ENCODE results near the gene LGALS7. TPM values are rescaled to one million over a fixed set of nuclear protein-coding genes. Genes with fewer than 3 reads are reported as not detected.
"Not testable (repeated sequence)": the region's sequence is repeated elsewhere in the genome, so short reads cannot be mapped to it uniquely, and the experiment has no call there.

Gene LGALS7
- total RNA-seq, 2 experiments from 2014 or later, result not detected

- no TSS peak for BruUV-seq (replicated peaks)
- Histone ChIP-seq H3K4me2 (ENCODE audit: low read length) (no peak overlapping the region; the same call in 1 of the 2 replicates), H2AFZ (ENCODE audit: low read length) (no peak overlapping the region), H3K4me1 (ENCODE audit: insufficient read depth, low read length, poor library complexity, severe bottlenecking) (no peaks in the 10 kb centered on the region), H4K20me1 (ENCODE audit: insufficient read depth, low read length) (no peaks in the 10 kb centered on the region), H3K36me3 (ENCODE audit: insufficient read depth, low read length) (no peaks in the 10 kb centered on the region), H3K27ac (ENCODE audit: low read depth, low read length, poor library complexity, severe bottlenecking) (no peak overlapping the region), H3K79me2 (ENCODE audit: insufficient read depth, low read depth, low read length) (no peaks in the 10 kb centered on the region), H3K4me3 (ENCODE audit: low read depth, low read length, poor library complexity, severe bottlenecking) (no peak overlapping the region), H3K9me3 (ENCODE audit: low read length) (no peaks in the 10 kb centered on the region), H3K9me2 (ENCODE audit: insufficient read depth, low read length) (no peaks in the 10 kb centered on the region)
- DNase-seq (ENCODE audit: low spot score), result no peak
- intact Hi-C loops (cut with micrococcal nuclease; ENCODE audit: unreplicated experiment), result no loop called here
- ChIA-PET CTCF (ENCODE audit: unreplicated experiment) (no interaction called here), POLR2A (no interaction called here)
- TF ChIP-seq CTCF (conservative IDR thresholded peaks at IDR 0.05; ENCODE audit: low read length) (no peak), EZH2phosphoT487 (IDR thresholded peaks at IDR 0.05; ENCODE audit: borderline replicate concordance, low read depth, low read length) (no peak)
These were observed 19.9 kb upstream of the LGALS7 start for GRCh38 chr19:38793177-38793576.

- H3K36me3 ChIP-seq (ENCODE audit: insufficient read depth, low read length), result no peaks in the 10 kb centered on the region
- H4K20me1 ChIP-seq (ENCODE audit: insufficient read depth, low read length), result no peaks in the 10 kb centered on the region
- POLR2A ChIA-PET, result no interaction called here
- no peak overlapping the region for H3K4me3 ChIP-seq (ENCODE audit: low read depth, low read length, poor library complexity, severe bottlenecking)
- TF ChIP-seq CTCF (conservative IDR thresholded peaks at IDR 0.05; ENCODE audit: low read length), result no peak
- no peak for TF ChIP-seq EZH2phosphoT487 (IDR thresholded peaks at IDR 0.05; ENCODE audit: borderline replicate concordance, low read depth, low read length)
- no peak overlapping the region for H2AFZ ChIP-seq (ENCODE audit: low read length)
- DNase-seq (ENCODE audit: low spot score), result no peak
- no peak overlapping the region; the same call in 1 of the 2 replicates for H3K4me2 ChIP-seq (ENCODE audit: low read length)
- H3K79me2 ChIP-seq (ENCODE audit: insufficient read depth, low read depth, low read length), result no peaks in the 10 kb centered on the region
- no peaks in the 10 kb centered on the region for H3K9me2 ChIP-seq (ENCODE audit: insufficient read depth, low read length)
- CTCF ChIA-PET (ENCODE audit: unreplicated experiment), result no interaction called here
- intact Hi-C loops (cut with micrococcal nuclease; ENCODE audit: unreplicated experiment), result no loop called here
- H3K27ac ChIP-seq (ENCODE audit: low read depth, low read length, poor library complexity, severe bottlenecking), result no peak overlapping the region
- H3K9me3 ChIP-seq (ENCODE audit: low read length), result no peaks in the 10 kb centered on the region
- no TSS peak for BruUV-seq (replicated peaks)
- H3K4me1 ChIP-seq (ENCODE audit: insufficient read depth, low read length, poor library complexity, severe bottlenecking), result no peaks in the 10 kb centered on the region
These were observed 19.2 kb upstream of the LGALS7 start for GRCh38 chr19:38792250-38793111.

GRCh38 chr19:38791451-38792064, 18.2 kb upstream of the LGALS7 start:
- CTCF ChIA-PET (ENCODE audit: unreplicated experiment); H3K4me2 ChIP-seq (ENCODE audit: low read length); POLR2A ChIA-PET; H4K20me1 ChIP-seq (ENCODE audit: insufficient read depth, low read length); DNase-seq (ENCODE audit: low spot score); H3K27ac ChIP-seq (ENCODE audit: low read depth, low read length, poor library complexity, severe bottlenecking); H3K9me3 ChIP-seq (ENCODE audit: low read length); H3K9me2 ChIP-seq (ENCODE audit: insufficient read depth, low read length); H3K36me3 ChIP-seq (ENCODE audit: insufficient read depth, low read length); intact Hi-C loops (cut with micrococcal nuclease; ENCODE audit: unreplicated experiment); H2AFZ ChIP-seq (ENCODE audit: low read length); H3K4me3 ChIP-seq (ENCODE audit: low read depth, low read length, poor library complexity, severe bottlenecking); H3K79me2 ChIP-seq (ENCODE audit: insufficient read depth, low read depth, low read length); BruUV-seq (replicated peaks); H3K4me1 ChIP-seq (ENCODE audit: insufficient read depth, low read length, poor library complexity, severe bottlenecking): not testable (repeated sequence)

- H3K9me2 ChIP-seq (ENCODE audit: insufficient read depth, low read length); intact Hi-C loops (cut with micrococcal nuclease; ENCODE audit: unreplicated experiment); H3K36me3 ChIP-seq (ENCODE audit: insufficient read depth, low read length); H4K20me1 ChIP-seq (ENCODE audit: insufficient read depth, low read length); H3K4me1 ChIP-seq (ENCODE audit: insufficient read depth, low read length, poor library complexity, severe bottlenecking); CTCF ChIA-PET (ENCODE audit: unreplicated experiment); H3K79me2 ChIP-seq (ENCODE audit: insufficient read depth, low read depth, low read length); POLR2A ChIA-PET; H3K4me3 ChIP-seq (ENCODE audit: low read depth, low read length, poor library complexity, severe bottlenecking); DNase-seq (ENCODE audit: low spot score); BruUV-seq (replicated peaks); H2AFZ ChIP-seq (ENCODE audit: low read length); H3K27ac ChIP-seq (ENCODE audit: low read depth, low read length, poor library complexity, severe bottlenecking); H3K9me3 ChIP-seq (ENCODE audit: low read length); H3K4me2 ChIP-seq (ENCODE audit: low read length): not testable (repeated sequence)
These were observed 17.4 kb upstream of the LGALS7 start for GRCh38 chr19:38790507-38791403.
